ENCODE data around the gene MGAT3. TPM values are rescaled to one million over a fixed set of nuclear protein-coding genes. Genes with fewer than 3 reads are reported as not detected.

Gene MGAT3
- total and polyA plus RNA-seq, 2 donors (not counting 3 experiments of a cell fraction or from before 2014, with no cell fraction given): not detected

- H3K27ac ChIP-seq (ENCODE audit: insufficient read depth, low read depth, low read length): no peak overlapping the region
- FAIRE-seq (no peak), DNase-seq (ENCODE audit: low read depth, low spot score) (no peak)
- CTCF ChIA-PET: interaction anchor here (0.7 to 6.4 kb wide), 12 partner anchors 10 to 761 kb away, joined by 3 to 197 read pairs (median 15); partner anchors contain the start of genes ATF4 and TAB1
- H3K4me3 ChIP-seq (replicated peaks in 1 of 3; ENCODE audit: insufficient read depth in 1 of 3, low read depth in 1 of 3, low read length in 3 of 3): no peak overlapping the region
- no peaks in the 10 kb centered on the region for H4K20me1 ChIP-seq (replicated peaks; ENCODE audit: control insufficient read depth, extremely low read depth, insufficient read depth, low read length)
- dilution Hi-C loops (cut with MboI; ENCODE audit: extremely low pct_ligation_motif_present, low sequenced_read_pairs): no loop called here
- H3K79me2 ChIP-seq (ENCODE audit: control insufficient read depth, insufficient read depth, low read length): peaks cover 40% of the 10 kb centered on the region
- H3K9me1 ChIP-seq (replicated peaks; ENCODE audit: control insufficient read depth, extremely low read depth, insufficient read depth, low read length): no peaks in the 10 kb centered on the region
- H2AFZ ChIP-seq (ENCODE audit: low read depth, low read length): no peak overlapping the region
- intact Hi-C loops (cut with micrococcal nuclease): loop anchor here (1.0 to 5.0 kb wide), 3 partner anchors 34 to 817 kb away; partner anchors contain the start of genes ADSL and CBX6
- no peak overlapping the region for H3K4me2 ChIP-seq (ENCODE audit: insufficient read depth, low read length)
- H3K9ac ChIP-seq (replicated peaks; ENCODE audit: extremely low read depth, insufficient read depth, low read length): no peak overlapping the region
- no peaks in the 10 kb centered on the region for H3K9me3 ChIP-seq (replicated peaks; ENCODE audit: control insufficient read depth, insufficient read depth, low read length)
- POLR2A ChIA-PET: no interaction called here
- H3K36me3 ChIP-seq (ENCODE audit: control insufficient read depth in 2 of 2, extremely low read depth in 1 of 2, insufficient read depth in 2 of 2, low read length in 2 of 2): peaks cover 0 to 3% of the 10 kb centered on the region in 2 experiments
- no peaks in the 10 kb centered on the region for H3K27me3 ChIP-seq (ENCODE audit: control insufficient read depth in 2 of 2, insufficient read depth in 2 of 2, low read length in 2 of 2)
- no TSS peak for BruUV-seq (replicated peaks)
- TF ChIP-seq, protein P1, sequence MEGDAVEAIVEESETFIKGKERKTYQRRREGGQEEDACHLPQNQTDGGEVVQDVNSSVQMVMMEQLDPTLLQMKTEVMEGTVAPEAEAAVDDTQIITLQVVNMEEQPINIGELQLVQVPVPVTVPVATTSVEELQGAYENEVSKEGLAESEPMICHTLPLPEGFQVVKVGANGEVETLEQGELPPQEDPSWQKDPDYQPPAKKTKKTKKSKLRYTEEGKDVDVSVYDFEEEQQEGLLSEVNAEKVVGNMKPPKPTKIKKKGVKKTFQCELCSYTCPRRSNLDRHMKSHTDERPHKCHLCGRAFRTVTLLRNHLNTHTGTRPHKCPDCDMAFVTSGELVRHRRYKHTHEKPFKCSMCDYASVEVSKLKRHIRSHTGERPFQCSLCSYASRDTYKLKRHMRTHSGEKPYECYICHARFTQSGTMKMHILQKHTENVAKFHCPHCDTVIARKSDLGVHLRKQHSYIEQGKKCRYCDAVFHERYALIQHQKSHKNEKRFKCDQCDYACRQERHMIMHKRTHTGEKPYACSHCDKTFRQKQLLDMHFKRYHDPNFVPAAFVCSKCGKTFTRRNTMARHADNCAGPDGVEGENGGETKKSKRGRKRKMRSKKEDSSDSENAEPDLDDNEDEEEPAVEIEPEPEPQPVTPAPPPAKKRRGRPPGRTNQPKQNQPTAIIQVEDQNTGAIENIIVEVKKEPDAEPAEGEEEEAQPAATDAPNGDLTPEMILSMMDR (IDR thresholded peaks at IDR 0.05; ENCODE audit: extremely low read depth in 1 of 2, insufficient read depth in 1 of 2, low read depth in 1 of 2, low read length in 2 of 2): no peak
- TF ChIP-seq JUN (IDR thresholded peaks at IDR 0.05; ENCODE audit: borderline replicate concordance, insufficient read depth, insufficient read length, low read depth): no peak
- no peak for TF ChIP-seq EZH2 (IDR thresholded peaks at IDR 0.05; ENCODE audit: borderline replicate concordance, low read depth, low read length, severe bottlenecking)
- TF ChIP-seq POLR2AphosphoS5 (IDR thresholded peaks at IDR 0.05; ENCODE audit: insufficient read depth, low read depth, low read length): no peak
- TF ChIP-seq POLR2A (IDR thresholded peaks at IDR 0.05; ENCODE audit: low read depth, low read length): no peak
- no peak for TF ChIP-seq GATA2 (IDR thresholded peaks at IDR 0.05; ENCODE audit: insufficient read depth, insufficient read length, low read depth, low read length)
- TF ChIP-seq, protein P2, sequence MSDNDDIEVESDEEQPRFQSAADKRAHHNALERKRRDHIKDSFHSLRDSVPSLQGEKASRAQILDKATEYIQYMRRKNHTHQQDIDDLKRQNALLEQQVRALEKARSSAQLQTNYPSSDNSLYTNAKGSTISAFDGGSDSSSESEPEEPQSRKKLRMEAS (IDR thresholded peaks at IDR 0.05; ENCODE audit: insufficient read depth, insufficient read length): no peak
- no peak for TF ChIP-seq MYC (IDR thresholded peaks at IDR 0.05; ENCODE audit: low read depth, low read length)
- no peak for TF ChIP-seq FOS (IDR thresholded peaks at IDR 0.05; ENCODE audit: borderline replicate concordance, insufficient read depth, low read length)
- peaks cover 30% of the 10 kb centered on the region for H3K4me1 ChIP-seq (ENCODE audit: control insufficient read depth, extremely low read depth, insufficient read depth, low read length)
Observed at GRCh38 chr22:39530116-39530515, 73.3 kb downstream of the MGAT3 start.

Data from endothelial cell of umbilical vein (primary cell).